ENCODE results near the gene EAPP.
A peak's percentile ranks its signal among the peaks of the same experiment; 100 is the strongest.
"Not testable (repeated sequence)": the region's sequence is repeated elsewhere in the genome, so short reads cannot be mapped to it uniquely, and the experiment has no call there.

EAPP gene, protein sequence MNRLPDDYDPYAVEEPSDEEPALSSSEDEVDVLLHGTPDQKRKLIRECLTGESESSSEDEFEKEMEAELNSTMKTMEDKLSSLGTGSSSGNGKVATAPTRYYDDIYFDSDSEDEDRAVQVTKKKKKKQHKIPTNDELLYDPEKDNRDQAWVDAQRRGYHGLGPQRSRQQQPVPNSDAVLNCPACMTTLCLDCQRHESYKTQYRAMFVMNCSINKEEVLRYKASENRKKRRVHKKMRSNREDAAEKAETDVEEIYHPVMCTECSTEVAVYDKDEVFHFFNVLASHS

GRCh38 chr14:34539407-34540180 lies at the start of gene EAPP:
Gene EAPP, minus strand, starts transcription at chr14:34539701. Its CDS starts 73 bp downstream, at chr14:34539628.
- DNase-seq (ENCODE audit: low spot score in 2 of 2) (peak; percentile 82 to 95), ATAC-seq (peak; percentile 100)
- Mint-ChIP-seq H3K36me3 (peaks cover 39% of the 10 kb centered on the region), H3K4me1 (peaks cover 17% of the 10 kb centered on the region), H3K27ac (peak within 1 kb of the TSS; percentile 99), H3K4me3 (peak within 1 kb of the TSS; percentile 98), H3K9me3 (no peaks in the 10 kb centered on the region)

GRCh38 chr14:34583525-34583924 lies 44.0 kb upstream of the EAPP start:
- Mint-ChIP-seq H3K27ac (no peak overlapping the region), H3K4me1 (no peaks in the 10 kb centered on the region), H3K4me3 (no peak overlapping the region), H3K36me3 (peaks cover 100% of the 10 kb centered on the region), H3K9me3 (no peaks in the 10 kb centered on the region)
- ATAC-seq (no peak), DNase-seq (ENCODE audit: low spot score in 2 of 2) (no peak)

GRCh38 chr14:34582117-34582680 lies 42.7 kb upstream of the EAPP start:
- Mint-ChIP-seq H3K36me3 (peaks cover 100% of the 10 kb centered on the region), H3K9me3 (no peaks in the 10 kb centered on the region), H3K4me3 (no peak overlapping the region), H3K4me1 (no peaks in the 10 kb centered on the region), H3K27ac (no peak overlapping the region)
- DNase-seq (ENCODE audit: low spot score in 2 of 2) (no peak), ATAC-seq (no peak)

DNA sequence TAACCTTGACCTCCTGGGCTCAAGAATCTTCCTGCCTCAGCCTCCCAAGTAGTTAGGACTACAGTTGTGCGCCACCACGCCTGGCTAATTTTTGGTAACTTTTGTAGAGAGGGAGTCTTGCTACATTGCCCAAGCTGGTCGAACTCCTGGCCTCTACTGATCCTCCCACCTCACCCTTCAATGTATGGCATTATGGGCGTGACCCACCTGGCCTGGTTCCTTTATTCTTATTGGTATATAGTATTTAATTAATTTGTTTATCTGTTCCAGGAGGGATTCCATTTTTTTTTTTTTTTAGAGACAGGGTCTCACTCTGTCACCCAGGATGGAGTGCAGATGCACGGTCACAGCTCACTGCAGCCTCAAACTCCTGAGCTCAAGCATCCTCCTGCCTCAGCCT lies 40.9 kb upstream of the EAPP start:
- Mint-ChIP-seq H3K4me1 (no peaks in the 10 kb centered on the region), H3K36me3 (peaks cover 100% of the 10 kb centered on the region), H3K4me3 (no peak overlapping the region), H3K27ac (peak overlapping the region; percentile 79), H3K9me3 (no peaks in the 10 kb centered on the region)
- ATAC-seq (no peak), DNase-seq (ENCODE audit: low spot score in 2 of 2) (no peak)

DNA sequence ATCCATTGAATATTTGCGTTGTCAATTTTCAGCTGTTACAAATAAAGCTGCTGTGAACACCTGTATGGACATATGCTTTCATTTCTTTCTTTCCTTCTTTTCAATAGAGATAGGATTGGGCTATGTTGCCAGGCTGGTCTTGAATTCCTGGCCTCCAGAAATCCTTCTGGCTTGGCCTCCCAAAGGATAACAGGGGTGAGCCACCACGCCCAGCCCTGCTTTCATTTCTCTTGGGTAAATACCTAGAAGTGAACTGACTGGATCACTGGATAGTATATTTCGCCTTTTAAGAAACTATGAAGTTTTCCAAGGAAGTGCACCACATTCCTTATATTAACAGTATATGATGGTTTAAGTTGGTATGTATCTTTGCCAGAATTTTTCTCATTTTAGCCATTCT lies 32.3 kb upstream of the EAPP start:
- no peak for ATAC-seq
- Mint-ChIP-seq H3K27ac (no peak overlapping the region), H3K9me3 (no peaks in the 10 kb centered on the region), H3K4me3 (no peak overlapping the region), H3K4me1 (no peaks in the 10 kb centered on the region), H3K36me3 (peaks cover 100% of the 10 kb centered on the region)
- no peak for DNase-seq (ENCODE audit: low spot score in 2 of 2)

GRCh38 chr14:34569750-34570149 lies 30.2 kb upstream of the EAPP start:
- H3K9me3 Mint-ChIP-seq: no peaks in the 10 kb centered on the region
- H3K4me3 Mint-ChIP-seq: no peak overlapping the region
- H3K27ac Mint-ChIP-seq: peak overlapping the region; percentile 60
- ATAC-seq (no peak), DNase-seq (ENCODE audit: low spot score in 2 of 2) (no peak)
- H3K4me1 Mint-ChIP-seq: no peaks in the 10 kb centered on the region
- peaks cover 100% of the 10 kb centered on the region for H3K36me3 Mint-ChIP-seq

DNA sequence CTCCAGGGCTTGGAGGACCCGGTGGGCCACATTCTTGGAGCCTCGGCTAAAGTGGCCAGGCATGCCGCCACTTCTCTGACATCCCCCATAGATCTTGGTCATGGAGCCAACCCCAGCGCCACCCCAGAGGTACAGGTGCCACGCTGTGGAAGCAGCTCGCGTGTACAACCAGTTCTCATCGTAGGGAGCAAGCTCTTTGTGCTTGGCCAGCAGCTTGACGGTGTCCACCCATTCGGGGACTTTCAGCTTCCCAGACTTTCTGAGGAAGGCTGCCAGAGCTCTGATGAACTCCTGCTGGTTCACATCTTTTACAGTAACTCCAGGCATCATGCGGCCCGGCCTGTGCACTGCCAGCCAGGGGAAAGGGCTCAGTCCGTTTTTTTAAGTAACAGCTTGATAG lies 29.3 kb upstream of the EAPP start:
- ATAC-seq: no peak
- H3K27ac Mint-ChIP-seq: no peak overlapping the region
- H3K36me3 Mint-ChIP-seq: peaks cover 100% of the 10 kb centered on the region

GRCh38 chr14:34562776-34563150 lies 23.3 kb upstream of the EAPP start:
- DNase-seq (ENCODE audit: low spot score in 2 of 2): no peak
- no peak overlapping the region for H3K4me3 Mint-ChIP-seq
- H3K4me1 Mint-ChIP-seq: no peaks in the 10 kb centered on the region
- no peak for ATAC-seq
- no peaks in the 10 kb centered on the region for H3K9me3 Mint-ChIP-seq
- peaks cover 57% of the 10 kb centered on the region for H3K36me3 Mint-ChIP-seq
- H3K27ac Mint-ChIP-seq: no peak overlapping the region

More for the DNA sequence above, 29.3 kb upstream of the EAPP start:
- H3K9me3 Mint-ChIP-seq: no peaks in the 10 kb centered on the region
- H3K4me1 Mint-ChIP-seq: no peaks in the 10 kb centered on the region
- DNase-seq (ENCODE audit: low spot score in 2 of 2): no peak
- H3K4me3 Mint-ChIP-seq: no peak overlapping the region

DNA sequence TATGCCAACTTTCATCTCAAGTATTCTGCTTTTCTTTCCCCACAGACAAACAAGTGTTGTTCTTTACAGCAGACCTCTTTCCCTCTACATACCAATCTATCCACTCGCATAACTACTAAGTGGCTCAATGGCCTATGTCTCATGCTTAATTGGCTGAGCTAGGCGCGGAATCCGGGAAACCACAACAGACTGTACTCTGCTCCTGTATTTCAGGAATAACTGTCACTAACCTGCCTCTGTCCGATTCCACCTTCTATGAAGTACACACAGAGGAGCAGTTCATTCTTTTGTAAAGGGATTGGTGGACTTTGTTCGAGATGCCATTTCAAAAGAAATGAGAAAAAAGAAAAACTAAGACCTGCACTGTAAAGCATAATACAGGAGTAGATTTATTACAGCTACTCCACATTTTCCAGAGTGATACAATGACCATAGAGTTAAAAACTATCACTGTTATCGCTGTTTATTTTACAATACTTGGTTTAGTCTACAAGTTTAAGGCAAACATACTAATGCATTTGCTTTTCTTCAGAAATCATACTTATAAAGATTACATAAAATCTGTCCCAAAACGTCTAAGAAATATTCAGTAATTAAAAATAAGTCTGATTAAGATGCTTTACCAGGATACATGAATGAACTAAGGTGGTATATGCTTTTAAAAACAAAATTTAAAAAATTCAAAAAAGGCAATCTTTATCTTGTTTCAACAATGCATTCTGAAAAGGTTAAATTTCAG lies 22.7 kb upstream of the EAPP start:
- H3K27ac Mint-ChIP-seq; ATAC-seq; DNase-seq (ENCODE audit: low spot score in 2 of 2); H3K4me3 Mint-ChIP-seq; H3K4me1 Mint-ChIP-seq; H3K9me3 Mint-ChIP-seq: not testable (repeated sequence)
- peaks cover 51% of the 10 kb centered on the region for H3K36me3 Mint-ChIP-seq

- not testable (repeated sequence) for H3K27ac Mint-ChIP-seq; DNase-seq (ENCODE audit: low spot score in 2 of 2); H3K9me3 Mint-ChIP-seq; H3K4me3 Mint-ChIP-seq
- H3K4me1 Mint-ChIP-seq: peaks cover 13% of the 10 kb centered on the region
- peaks cover 12% of the 10 kb centered on the region for H3K36me3 Mint-ChIP-seq
- peak; percentile 68 for ATAC-seq
These were observed 17.0 kb upstream of the EAPP start for GRCh38 chr14:34556498-34556829.

- H3K36me3 Mint-ChIP-seq: peaks cover 12% of the 10 kb centered on the region
- not testable (repeated sequence) for DNase-seq (ENCODE audit: low spot score in 2 of 2); H3K27ac Mint-ChIP-seq; H3K4me3 Mint-ChIP-seq; H3K9me3 Mint-ChIP-seq
- peak; percentile 79 for ATAC-seq
- H3K4me1 Mint-ChIP-seq: peaks cover 13% of the 10 kb centered on the region
These were observed 16.3 kb upstream of the EAPP start for GRCh38 chr14:34555583-34556497.

- H3K4me1 Mint-ChIP-seq: peaks cover 13% of the 10 kb centered on the region
- DNase-seq (ENCODE audit: low spot score in 2 of 2): peak in 1 of 2 donors; percentile 60
- ATAC-seq: peak; percentile 0
These were observed 15.2 kb upstream of the EAPP start for GRCh38 chr14:34554540-34555250.

GRCh38 chr14:34549276-34549966 lies 9.9 kb upstream of the EAPP start:
- H3K27ac Mint-ChIP-seq; H3K4me1 Mint-ChIP-seq; H3K9me3 Mint-ChIP-seq; DNase-seq (ENCODE audit: low spot score in 2 of 2); H3K4me3 Mint-ChIP-seq; ATAC-seq: not testable (repeated sequence)
- peaks cover 28% of the 10 kb centered on the region for H3K36me3 Mint-ChIP-seq

More at GRCh38 chr14:34554540-34555250, 15.2 kb upstream of the EAPP start:
- Mint-ChIP-seq H3K27ac (peak overlapping the region; percentile 44), H3K9me3 (no peaks in the 10 kb centered on the region), H3K36me3 (peaks cover 12% of the 10 kb centered on the region), H3K4me3 (peak overlapping the region; percentile 29)
